ENCODE measurements around the gene CERS5.
"Not testable (repeated sequence)": the region's sequence is repeated elsewhere in the genome, so short reads cannot be mapped to it uniquely, and the experiment has no call there.

The CERS5 gene

GRCh38 chr12:50101663-50102062, 65.5 kb downstream of the CERS5 start:
- DNase-seq = no peak

GRCh38 chr12:50100561-50100960, 66.6 kb downstream of the CERS5 start:
- no peak for DNase-seq

GRCh38 chr12:50099302-50100008, 67.7 kb downstream of the CERS5 start:
- no peak for DNase-seq

GRCh38 chr12:50097952-50098351, 69.2 kb downstream of the CERS5 start:
- no peak for DNase-seq

- no peak for DNase-seq
Observed at GRCh38 chr12:50090391-50090790, 76.8 kb downstream of the CERS5 start.

- no peak for DNase-seq
Observed at GRCh38 chr12:50089730-50090129, 77.4 kb downstream of the CERS5 start.

- peak; percentile 9 for DNase-seq
Observed at GRCh38 chr12:50088577-50089335, 78.4 kb downstream of the CERS5 start.

GRCh38 chr12:50087995-50088394, 79.2 kb downstream of the CERS5 start:
- no peak for DNase-seq

GRCh38 chr12:50087151-50087550, 80.0 kb downstream of the CERS5 start:
- DNase-seq = no peak

- DNase-seq = no peak
Observed at GRCh38 chr12:50086148-50086547, 81.0 kb downstream of the CERS5 start.

- DNase-seq = no peak
Observed at GRCh38 chr12:50085615-50086072, 81.5 kb downstream of the CERS5 start.

GRCh38 chr12:50084775-50085614, 82.2 kb downstream of the CERS5 start, which contains the start of gene SMARCD1:
SMARCD1 (plus strand) TSS chr12:50085342; CDS start chr12:50085370, 28 bp downstream.
- DNase-seq = peak; percentile 89

GRCh38 chr12:50084409-50084774, 82.8 kb downstream of the CERS5 start:
- not testable (repeated sequence) for DNase-seq

- DNase-seq = no peak
Observed at GRCh38 chr12:50083301-50083700, 83.9 kb downstream of the CERS5 start.

GRCh38 chr12:50082644-50083043, 84.5 kb downstream of the CERS5 start:
- no peak for DNase-seq

- DNase-seq = no peak
Observed at GRCh38 chr12:50081096-50081808, 85.9 kb downstream of the CERS5 start.

- DNase-seq = no peak
Observed at GRCh38 chr12:50079771-50080170, 87.4 kb downstream of the CERS5 start.
